ENCODE data around the gene XXYLT1. TPM values are rescaled to one million over a fixed set of nuclear protein-coding genes. Genes with fewer than 3 reads are reported as not detected.
"Not testable (repeated sequence)": the region's sequence is repeated elsewhere in the genome, so short reads cannot be mapped to it uniquely, and the experiment has no call there.

Gene XXYLT1
- total RNA-seq, 1 experiment from 2014 or later = 49.1 TPM

DNA sequence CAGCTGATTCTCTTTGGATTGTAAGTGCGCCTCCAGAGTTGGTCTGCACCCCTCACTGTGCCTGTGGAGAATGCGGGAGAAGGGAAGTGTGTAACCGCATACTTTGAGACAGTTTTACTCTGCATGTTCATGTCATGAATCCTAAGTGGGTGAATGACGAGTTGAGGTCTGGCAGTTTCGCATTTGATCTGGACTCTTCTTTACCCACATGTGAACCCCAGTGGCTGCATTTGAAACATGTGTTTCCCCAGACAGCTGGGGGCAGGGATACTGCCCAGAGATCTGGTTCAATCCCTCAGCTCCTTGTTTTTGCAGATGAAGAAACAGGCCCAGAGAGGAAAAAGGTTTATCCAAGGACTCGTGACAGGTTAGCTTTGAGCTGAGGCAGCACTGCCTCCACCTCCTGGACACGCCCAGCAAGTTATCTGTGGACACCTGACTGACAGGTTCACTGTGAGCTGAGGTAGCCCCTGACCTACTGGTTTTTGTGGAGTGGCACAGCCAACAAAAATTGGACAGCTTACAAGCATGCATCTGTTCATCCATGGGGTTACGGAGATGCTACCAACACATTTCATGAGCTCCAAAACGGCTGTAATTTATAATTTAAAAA is 207.3 kb downstream of the XXYLT1 start:
- DNase-seq (ENCODE audit: low spot score) = no peak

DNA sequence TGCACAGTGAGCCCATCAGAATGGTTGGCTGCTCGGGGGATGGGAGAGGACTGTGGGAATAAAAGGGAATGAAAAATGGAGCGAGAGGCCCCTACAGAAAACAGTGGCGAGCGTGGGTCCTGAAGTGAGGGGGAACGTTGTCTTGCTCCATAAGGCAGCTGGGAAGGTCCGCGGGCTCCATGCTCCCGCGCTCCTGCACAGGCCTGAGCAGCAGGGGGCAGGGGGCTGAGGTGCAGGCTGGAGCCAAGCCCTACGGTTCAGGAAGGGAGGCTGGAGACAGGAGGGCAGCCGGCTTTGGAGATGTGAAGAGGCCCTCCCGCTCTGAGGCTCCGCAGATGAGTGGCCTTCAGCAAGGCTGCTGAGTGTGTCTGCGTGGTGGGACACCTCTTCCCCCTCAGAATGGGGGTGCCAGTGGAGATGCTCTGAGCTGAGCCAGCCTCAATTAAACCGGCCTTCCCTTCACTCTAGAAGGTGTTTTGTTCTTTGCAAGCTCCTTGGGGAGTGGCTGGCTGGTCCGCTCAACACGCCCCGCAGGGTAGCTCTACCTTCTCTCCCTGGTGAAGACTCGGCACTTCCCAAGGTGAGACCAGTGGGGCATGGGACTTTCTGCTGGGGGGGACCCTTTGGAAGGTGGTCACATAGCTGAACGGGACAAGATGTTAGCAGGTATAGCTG is 208.0 kb downstream of the XXYLT1 start:
- DNase-seq (ENCODE audit: low spot score) = no peak

DNA sequence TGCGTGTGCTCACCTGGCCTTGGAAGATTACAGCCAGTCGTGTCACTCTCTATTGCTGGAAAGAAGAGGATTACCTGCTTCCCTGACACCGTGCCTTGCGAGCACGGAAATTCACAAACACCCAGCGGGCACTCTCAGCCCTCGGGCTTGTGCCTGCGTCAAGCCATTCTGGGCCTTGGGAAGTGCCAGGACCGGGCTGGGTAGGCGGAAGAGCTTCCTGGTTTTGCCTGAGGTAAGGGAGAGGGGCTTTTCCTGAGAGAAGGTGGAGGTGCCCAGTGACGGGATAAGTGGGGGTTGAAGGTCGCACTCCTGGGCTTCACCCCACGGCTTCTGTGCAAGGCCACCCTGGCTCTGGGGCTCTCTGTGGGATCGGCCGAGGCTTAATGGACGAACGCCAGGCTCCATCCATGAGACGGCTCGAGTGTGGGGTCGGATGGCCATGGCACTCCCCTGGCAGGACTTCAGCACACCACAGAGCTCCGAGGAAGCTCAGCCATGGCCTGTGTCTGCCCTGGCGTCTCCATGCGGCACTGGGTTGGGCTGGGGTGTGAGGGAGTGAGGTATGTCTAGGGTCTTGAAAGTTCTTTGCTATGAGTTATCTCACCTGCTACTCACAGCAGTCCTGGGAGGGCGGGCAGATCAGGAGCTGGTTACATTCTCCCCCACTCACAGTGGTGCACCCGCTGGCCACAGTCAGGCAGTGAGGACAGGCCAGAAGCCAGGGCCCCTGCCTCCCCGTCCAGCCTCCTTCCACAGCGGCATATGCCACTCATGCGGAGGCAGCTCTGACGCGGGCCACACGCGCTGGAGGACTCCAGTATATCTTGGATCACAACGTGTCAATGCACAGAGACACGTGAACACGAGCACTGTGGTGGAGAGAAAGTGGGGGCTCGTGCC is 209.0 kb downstream of the XXYLT1 start:
- DNase-seq (ENCODE audit: low spot score) = no peak

DNA sequence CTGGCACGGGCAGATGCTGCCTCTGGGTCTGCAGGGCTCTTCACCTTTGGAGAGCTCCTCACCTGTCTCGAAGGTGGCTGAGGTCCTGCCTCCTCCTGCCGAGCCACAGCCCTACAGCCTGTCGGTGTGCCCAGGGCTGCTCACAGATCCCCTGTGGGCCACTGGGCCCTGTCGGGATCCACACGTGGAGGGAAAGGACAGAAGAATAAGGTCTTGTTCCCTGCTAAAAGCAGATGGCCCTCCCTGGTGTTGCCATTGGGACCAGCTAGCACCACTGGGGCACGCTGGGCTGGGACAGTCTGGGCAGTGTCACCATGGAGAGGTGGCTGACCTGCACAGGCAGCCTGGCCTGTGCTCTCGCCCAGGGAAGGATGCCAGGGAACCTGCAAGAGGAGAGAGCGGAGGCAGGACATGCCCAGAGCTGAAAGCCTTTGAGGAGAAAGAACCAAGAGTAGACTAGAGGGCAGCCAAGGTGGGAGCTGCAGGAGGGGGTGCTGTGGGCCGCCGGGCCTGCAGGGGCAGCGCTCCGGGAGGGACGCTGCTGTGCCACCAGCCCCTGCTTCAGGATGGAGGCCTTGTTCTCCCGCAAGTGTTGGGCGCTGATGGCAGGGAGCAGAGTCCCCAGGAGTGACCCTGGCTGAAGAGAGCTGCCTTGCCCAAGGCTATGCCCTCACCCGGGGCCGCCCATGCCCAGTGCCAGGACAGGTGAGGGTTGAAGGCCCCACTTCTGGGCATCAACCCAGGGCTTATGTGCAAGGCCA is 210.2 kb downstream of the XXYLT1 start:
- no peak for DNase-seq (ENCODE audit: low spot score)

DNA sequence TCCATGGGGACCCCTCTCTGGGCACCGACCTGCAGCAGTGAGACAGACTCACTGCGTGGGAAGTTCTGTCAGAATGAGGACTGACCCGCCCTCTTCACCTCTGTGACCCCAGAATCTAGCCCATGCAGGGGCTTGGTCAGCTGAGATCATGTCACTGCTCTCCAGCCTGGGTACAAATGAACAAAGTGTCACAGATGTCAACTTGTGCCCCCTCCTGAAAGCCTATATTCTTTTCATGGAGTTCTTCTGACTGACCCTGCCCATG is 210.8 kb downstream of the XXYLT1 start:
- no peak for DNase-seq (ENCODE audit: low spot score)

DNA sequence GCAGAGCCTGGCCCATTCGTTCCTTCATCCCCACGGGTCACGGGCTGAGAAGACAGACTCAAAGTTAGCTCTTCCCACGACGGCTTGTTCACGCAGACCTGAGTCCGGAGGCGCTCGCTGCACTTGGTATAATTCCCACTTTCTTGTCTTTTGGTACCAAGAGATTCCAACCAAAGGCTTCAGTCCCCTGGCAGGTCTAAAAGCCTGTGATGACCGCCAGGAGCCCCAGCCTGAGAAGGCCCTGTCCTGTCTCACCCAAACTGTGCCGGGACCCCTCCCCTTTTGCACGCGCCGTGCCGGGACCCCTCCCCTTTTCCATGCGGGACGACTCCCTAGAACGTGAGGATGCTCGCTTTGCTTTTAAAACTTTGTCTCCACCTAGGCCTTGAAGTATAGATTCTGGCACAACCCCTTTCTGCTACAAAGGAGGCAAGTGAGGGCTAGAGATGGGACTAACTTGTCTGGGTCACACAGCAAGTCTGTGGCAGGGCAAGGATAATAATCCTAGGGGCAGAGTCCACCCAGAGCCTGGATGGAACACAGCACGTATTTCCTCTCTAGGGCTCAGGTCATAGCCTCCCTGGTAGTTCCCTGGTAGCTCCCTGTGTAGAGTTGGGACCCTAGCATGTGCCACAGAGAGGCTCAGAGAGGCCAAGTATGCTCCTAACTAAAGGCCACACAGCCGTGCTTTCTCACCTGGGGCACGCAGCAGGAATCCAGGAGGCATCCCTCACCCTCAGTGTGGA is 211.3 kb downstream of the XXYLT1 start:
- no peak for DNase-seq (ENCODE audit: low spot score)

DNA sequence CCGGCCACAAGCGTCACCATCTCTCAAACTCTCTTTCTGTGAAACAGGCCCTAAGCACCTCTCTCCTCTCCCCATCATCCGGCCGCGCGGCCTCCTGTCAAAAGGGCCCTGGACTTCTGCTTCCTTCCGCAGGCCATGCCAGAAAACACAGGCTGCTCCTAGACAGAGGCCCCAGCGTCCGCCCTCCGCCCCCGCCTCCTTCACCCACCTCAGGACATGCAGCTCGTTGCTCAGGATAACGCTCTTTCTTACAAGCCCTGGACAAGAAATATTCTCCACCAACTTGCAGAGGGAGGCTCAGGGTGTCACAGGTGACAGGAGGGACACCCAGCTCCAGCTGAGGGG is 212.0 kb downstream of the XXYLT1 start:
- DNase-seq (ENCODE audit: low spot score) = no peak

DNA sequence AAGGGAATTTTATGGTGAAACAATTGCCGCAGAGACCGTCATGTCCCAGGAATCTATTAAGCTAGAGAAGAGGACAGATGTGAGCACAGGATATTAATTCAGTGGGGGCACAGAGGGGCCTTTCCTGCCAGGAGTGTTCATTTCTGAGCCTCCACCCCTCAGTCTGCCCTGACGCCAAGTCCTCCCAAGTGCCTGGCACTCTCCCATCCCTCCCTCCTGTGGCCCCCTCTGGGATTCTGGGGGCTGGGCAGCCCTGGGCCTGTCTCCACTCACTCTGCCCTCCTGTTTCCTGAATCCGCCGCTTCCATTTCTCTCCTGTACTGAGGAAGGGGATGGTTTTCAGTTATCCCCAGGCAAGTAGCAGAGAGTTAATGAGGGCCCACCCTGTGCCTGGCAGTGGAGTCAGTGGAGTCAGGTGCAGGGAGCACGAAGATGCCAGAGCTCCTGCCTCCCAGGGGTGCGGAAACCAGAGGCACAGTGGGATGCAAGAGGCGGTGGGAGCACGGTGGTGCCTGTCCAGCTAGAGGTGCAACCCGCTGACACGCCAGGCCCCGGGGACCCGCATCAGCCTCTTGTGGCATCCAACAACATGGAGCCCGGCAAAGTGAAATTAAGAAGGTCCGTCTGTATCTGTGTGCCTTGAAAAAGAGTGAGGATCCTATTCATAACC is 212.5 kb downstream of the XXYLT1 start:
- DNase-seq (ENCODE audit: low spot score) = no peak

DNA sequence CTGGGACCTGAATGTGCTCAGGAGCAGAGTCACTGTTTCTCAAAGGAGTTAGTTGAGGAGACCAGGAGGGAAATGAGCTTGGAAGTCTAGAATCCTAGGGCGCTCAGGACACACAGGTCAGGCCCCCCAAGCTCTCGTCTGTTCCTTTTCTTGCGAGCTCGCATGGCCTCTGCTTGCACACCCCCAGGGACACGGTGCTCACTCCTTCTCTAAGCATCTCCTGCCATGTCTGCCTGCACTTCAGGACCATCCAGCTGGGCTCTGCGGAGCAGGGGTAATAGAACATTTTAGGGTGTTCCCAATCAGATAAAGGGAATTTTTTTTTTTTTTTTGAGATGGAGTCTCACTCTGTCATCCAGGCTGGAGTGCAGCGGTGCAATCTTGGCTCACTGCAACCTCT is 213.2 kb downstream of the XXYLT1 start:
- DNase-seq (ENCODE audit: low spot score) = no peak

DNA sequence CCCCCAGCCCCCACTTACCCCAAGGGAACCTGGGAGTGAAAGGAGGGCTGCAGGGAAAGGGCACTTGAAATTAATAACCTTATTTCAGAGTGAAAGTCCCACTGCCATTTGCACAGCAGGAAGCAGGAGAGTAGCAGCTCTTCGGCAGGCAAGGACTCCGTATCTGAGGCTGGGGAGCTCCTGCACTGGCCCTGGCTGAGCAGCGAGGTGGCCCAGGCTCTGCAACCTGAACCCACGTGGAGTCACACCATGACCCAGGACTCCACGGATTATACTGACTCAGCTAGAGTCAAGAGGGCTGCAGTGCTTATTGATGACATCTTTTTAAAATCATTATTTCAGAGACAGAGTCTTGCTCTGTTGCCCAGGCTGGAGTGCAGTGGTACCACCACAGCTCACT is 214.5 kb downstream of the XXYLT1 start:
- no peak for DNase-seq (ENCODE audit: low spot score)

DNA sequence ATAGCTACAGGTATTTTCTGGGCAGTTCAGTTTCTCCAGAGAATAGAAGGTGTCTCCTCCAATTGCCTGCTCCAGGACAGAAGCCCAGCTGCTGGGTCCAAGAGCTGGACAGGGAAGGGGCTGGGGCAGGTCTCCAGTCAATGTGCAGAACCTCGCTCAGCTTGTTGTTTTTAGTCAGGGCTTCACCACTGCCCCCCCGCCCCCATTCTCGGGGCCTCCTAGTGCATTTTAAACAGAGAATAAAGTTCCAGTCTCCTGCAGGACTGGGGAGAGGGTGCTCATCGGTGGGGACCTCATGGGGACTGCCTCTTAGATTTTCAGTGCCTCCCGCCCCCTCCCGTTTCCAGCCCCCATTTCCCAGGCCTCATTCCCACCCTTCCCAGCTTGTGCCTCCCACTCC is 216.6 kb downstream of the XXYLT1 start:
- DNase-seq (ENCODE audit: low spot score) = no peak

DNA sequence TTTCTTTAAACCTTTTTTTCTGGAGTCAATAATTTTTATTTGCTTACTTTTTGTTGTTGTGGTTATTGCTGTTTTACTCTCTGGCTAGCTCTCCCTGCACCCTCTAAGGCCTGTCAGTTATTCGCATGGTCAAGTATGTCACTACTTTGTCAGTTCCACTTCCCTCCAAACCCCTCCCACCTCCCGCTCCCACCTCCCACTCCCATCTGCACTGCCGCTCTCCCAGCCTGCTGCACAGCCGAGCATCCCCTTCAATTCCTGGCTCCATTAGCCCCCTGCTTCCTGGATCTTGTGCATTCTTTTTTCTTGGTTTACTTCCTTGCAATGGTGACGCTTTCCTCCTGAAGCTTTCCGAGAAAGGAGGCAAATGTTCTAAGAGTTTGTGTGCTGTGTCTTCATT is 218.0 kb downstream of the XXYLT1 start:
- no peak for DNase-seq (ENCODE audit: low spot score)

DNA sequence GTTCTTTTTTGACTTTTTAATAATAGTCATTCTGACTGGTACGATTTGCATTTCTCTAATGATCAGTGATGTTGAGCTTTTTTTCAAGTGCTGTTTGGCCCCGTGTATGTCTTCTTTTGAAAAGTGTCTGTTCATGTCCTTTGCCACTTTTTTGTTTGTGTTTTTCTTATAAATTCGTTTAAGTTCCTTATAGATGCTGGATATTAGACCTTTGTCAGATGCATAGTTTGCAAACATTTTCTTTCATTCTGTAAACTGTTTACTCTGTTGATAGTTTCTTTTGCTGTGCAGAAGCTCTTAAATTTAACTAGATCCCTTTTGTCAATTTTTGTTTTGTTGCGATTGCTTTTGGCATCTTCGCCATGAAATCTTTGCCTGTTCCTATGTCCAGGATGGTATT is 220.7 kb downstream of the XXYLT1 start:
- DNase-seq (ENCODE audit: low spot score) = not testable (repeated sequence)

DNA sequence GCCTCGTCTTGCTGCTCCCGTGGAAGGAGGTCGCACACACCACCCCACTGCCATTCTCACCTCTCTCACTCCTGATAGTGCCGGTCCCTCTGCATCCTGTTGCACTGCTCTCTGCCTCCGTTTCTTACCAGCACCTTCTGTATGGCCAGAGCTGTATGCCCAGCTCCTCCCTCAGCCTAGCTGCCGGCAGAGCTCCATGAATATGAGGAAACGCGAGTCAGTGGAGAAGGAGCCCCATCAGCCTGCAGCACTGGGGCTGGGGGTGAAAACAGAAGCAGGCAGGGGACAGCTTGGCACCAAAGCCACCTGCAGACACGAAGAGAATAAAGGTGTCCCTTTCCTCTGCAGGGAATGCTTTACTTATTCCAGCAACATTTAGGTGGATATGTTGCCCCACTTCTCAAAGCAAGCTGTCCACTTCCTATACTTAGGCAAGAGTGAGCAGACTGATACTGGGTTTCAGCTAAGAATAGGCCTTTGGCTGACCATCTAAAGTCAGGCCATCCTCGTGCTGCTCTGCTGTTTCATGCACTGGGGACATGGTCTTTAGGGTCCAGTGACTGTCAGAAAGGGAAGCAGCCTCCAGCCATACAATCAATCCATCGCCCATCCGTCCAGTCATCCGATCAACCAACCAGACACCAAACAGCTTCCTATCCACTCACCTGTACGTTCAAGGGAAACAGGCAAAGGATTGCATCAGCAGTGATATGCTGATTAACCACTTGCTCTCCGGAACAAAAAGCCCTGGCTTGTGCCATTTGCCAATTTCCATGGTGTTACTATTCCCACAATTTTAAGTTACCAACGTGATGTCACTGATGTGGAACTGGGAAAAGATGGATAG is 222.7 kb downstream of the XXYLT1 start:
- no peak for DNase-seq (ENCODE audit: low spot score)

DNA sequence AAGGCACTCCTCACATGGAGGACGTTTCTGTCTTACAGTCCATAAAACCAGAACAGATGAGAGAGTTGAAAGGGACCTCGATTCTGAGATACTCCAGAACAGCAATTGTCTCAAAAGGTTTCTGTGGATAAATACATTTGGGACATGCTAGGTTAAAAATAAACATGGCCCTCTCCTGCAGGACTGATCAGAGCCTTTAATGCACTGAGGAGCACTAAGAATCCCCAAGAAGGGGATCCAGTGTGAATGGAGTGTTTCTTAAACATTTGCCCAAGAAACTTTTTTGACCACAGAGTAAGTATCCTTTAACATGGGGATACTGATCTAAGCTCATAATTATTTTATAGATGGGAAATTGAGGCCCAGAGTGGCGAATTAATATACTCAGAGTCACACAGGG is 223.4 kb downstream of the XXYLT1 start:
- no peak for DNase-seq (ENCODE audit: low spot score)

DNA sequence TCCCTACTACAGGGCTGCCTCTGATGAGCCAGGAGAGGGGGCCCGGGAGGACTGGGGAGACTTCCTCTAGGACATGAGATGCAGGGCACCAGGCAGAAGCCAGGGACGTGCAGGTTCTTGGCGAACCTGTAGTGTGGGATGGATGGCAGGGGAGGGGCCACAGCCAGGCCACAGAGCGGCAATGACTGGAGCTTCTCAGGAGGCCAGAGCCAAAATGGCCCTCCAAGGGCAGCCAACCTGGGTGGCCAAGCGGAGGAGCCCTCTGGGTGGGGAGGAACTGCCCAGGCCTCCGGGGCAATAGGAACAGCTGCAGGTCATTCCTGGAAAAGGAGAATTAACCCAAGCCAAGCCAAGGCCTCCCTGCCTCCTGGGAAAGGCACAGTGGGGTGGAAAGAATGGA is 224.5 kb downstream of the XXYLT1 start:
- no peak for DNase-seq (ENCODE audit: low spot score)

DNA sequence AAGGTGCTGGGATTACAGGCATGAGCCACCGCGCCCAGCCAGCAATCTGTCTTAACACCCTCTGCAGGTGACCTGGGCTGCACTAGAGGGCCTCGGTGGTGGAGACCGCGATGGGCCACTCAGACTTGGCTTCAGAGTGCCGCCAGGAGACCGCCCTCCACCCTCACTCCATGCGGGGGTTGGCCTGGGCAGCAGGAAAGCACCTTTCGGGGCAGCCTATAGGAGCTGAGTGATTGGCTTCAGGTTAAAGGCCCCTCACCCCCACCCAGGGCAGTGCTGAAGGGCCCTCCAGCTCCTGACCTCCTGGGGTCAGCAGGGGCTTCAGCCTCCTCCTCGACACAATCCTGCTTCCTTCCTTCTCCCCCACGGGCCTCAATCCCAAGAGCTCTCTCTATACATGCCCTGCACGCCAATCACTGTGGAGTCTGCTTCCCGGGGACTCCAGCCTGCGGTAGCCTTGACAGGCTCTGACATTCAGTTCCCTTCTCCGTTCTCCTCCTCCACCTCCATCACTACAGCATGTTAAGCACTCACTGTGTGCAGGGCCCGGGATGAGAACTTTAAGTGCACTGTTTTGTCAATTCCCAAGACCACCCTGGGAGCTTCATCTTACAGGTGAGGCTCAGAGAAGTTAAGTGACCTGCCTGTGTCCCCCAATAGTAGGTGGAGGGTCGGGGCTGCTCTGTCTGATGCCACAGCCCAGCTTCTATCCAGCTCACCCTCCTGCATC is 225.3 kb downstream of the XXYLT1 start:
- DNase-seq (ENCODE audit: low spot score) = no peak

DNA sequence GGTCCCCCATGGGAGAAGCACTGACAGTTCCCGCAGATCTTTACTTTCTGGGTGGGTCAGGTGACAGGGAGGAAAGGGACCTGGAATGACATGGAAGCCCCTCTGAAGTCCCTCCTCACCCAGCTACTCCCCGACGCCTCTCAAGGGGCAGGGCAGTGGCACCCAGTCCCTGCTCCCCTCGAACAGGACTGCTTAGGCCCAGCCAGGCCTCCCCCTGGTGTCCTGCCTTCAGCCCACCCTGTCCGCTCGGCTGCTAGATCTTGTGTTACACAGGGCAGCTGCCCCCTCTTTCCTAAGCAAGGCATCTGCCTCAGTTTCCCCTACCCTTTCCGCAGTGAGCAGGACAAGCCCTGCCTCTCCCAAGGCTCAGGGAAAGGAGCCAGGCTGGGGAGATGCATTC is 226.5 kb downstream of the XXYLT1 start:
- no peak for DNase-seq (ENCODE audit: low spot score)

DNA sequence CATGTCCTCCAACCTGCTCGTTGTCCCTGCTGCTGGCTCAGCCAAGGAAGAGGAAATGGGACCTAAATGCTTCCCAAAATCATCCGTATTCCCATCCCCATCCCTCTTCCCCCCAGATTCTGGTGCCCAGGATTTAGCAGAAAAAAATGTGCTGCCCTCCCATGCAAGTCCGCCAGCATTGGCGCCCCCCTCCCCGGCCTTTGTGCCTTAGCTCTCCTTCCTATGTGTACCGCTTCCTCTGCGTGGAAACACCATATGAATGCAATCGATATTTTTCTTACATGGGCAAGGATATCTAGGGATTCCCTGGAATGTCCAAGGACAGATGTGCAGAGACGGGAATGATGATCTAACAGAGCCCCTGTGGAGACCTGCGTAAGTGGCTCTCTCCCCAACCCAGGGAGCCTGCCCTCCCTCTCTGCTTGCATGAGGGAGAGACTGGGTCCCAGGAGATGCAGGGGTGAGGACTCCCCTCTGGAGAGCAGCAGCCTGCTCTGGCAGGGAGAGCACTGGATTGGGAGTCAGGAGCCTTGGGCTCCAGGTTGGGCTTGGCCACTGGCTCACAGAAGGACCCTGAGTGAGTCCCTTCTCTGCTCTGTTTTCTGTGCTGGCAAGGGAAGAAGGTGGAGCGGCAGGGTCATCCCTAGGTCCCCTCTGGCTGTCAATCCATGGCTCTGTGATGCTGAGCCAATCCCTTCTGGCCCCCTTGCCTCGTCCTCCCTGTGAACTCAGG is 227.2 kb downstream of the XXYLT1 start:
- no peak for DNase-seq (ENCODE audit: low spot score)
